ENCODE results near the gene LTBP2. TPM values are rescaled to one million over a fixed set of nuclear protein-coding genes. Genes with fewer than 3 reads are reported as not detected.

LTBP2 gene
- total and polyA plus RNA-seq, 8 donors = 2.9 to 36.2 (median 7.9) TPM

DNA sequence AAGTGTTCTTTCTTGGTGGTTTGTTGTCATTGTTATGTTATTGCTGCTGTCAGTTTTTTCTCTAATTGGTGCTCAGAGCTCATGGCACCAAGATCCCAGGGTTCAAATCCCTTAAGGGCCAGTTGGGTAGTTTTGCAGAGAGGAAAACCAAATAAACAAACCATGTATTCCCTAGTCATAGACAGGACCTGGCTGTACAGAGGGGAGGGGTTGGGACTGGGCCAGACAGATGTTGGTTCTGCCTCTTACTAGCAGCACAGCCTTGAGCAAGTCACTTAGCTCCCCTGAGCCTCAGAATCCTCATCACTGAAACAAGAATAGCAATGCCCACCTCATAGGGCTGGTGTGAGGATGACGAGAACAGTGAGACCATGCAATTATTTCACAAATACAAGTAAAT lies 53.4 kb downstream of the LTBP2 start:
- no peak for TF ChIP-seq POLR2AphosphoS5 (IDR thresholded peaks at IDR 0.05)
- TF ChIP-seq CTCF (IDR thresholded peaks at IDR 0.05) = no peak
- TF ChIP-seq POLR2A (IDR thresholded peaks at IDR 0.05) = no peak
- no peaks in the 10 kb centered on the region for H3K36me3 ChIP-seq
- H3K27ac ChIP-seq = no peak overlapping the region
- WGBS, 5 donors = 85 to 100% (median 88%) methylated on average over 1 of the region's 1 CpG
- intact Hi-C loops (cut with DNase I; ENCODE audit: low total_unique reads) = no loop called here
- H3K4me3 ChIP-seq = no peak overlapping the region
- no peaks in the 10 kb centered on the region for H3K27me3 ChIP-seq
- H3K4me1 ChIP-seq = peaks cover 0 to 25% (median 12%) of the 10 kb centered on the region in 4 donors
- H3K9me3 ChIP-seq = no peaks in the 10 kb centered on the region
- DNase-seq = no peak

DNA sequence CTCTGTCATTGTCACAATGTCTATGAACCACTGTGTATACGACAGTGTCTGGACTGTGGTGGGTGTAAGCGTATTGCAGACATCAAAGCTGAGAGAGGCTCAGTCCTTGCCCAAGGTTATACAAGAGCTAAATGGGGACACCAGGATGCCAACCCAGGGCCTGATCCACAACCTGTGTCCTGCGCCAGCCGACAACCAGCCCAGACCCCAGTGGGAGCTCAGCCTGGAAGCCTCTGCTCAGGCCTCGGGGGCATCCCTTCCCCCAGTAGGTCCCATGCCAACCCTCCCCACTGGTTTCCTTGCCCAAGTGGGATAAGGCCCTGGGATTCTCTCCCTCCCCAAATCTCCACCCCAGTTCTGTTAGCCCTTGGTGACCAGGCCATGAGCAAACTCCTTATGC lies 54.3 kb downstream of the LTBP2 start:
- DNase-seq = no peak
- Histone ChIP-seq H3K9me3 (no peaks in the 10 kb centered on the region), H3K36me3 (no peaks in the 10 kb centered on the region), H3K4me3 (no peak overlapping the region), H3K4me1 (peaks cover 0 to 24% (median 6%) of the 10 kb centered on the region in 4 donors), H3K27me3 (no peaks in the 10 kb centered on the region), H3K27ac (no peak overlapping the region)
- intact Hi-C loops (cut with DNase I; ENCODE audit: low total_unique reads) = no loop called here
- WGBS, 5 donors = 67 to 90% (median 77%) methylated on average over 3 to 5 of the region's 5 CpGs
- TF ChIP-seq CTCF (IDR thresholded peaks at IDR 0.05) (no peak), POLR2A (IDR thresholded peaks at IDR 0.05) (no peak), EP300 (IDR thresholded peaks at IDR 0.05) (no peak), POLR2AphosphoS5 (IDR thresholded peaks at IDR 0.05) (no peak)

DNA sequence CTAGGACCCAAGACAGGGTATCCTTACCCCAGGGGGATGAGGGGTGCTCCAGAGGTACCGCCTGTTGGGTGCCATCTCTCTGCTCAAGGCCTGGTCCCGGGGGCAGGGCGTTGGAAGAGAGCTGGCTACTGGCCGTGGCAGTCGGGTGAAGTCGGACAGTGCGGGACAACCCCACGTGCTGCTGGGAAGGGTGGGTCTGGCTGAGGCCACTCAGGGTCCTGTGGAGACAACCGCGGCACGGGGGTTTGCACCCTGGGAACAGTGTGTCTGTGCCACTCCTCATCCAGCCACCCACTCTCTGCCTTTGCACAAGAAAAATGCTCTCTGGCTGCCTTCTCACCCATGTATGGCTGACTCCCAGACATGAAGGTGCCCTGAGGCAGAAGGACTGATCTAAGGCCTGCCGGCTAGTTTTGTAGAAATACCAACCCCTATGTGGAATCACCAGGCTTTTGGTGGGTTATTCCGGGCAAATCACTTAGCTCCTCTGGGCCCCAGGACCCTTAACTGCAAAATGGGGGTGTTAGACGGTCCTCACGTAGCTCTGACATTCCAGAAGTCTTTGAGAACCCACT lies 56.5 kb downstream of the LTBP2 start:
- no peaks in the 10 kb centered on the region for H3K36me3 ChIP-seq
- 92 to 95% (median 94%) methylated on average over 15 of the region's 15 CpGs for WGBS, 5 donors
- no peak overlapping the region for H3K4me3 ChIP-seq
- TF ChIP-seq EP300 (IDR thresholded peaks at IDR 0.05) = no peak
- no peak for TF ChIP-seq POLR2A (IDR thresholded peaks at IDR 0.05)
- no peaks in the 10 kb centered on the region for H3K27me3 ChIP-seq
- no peak overlapping the region for H3K27ac ChIP-seq
- no peaks in the 10 kb centered on the region for H3K9me3 ChIP-seq
- H3K4me1 ChIP-seq = peaks cover 0 to 20% (median 10%) of the 10 kb centered on the region in 4 donors
- no peak for DNase-seq
- intact Hi-C loops (cut with DNase I; ENCODE audit: low total_unique reads) = no loop called here

- no peaks in the 10 kb centered on the region for H3K9me3 ChIP-seq
- intact Hi-C loops (cut with DNase I; ENCODE audit: low total_unique reads) = no loop called here
Observed at GRCh38 chr14:74554742-74555362, 57.2 kb downstream of the LTBP2 start.

DNA sequence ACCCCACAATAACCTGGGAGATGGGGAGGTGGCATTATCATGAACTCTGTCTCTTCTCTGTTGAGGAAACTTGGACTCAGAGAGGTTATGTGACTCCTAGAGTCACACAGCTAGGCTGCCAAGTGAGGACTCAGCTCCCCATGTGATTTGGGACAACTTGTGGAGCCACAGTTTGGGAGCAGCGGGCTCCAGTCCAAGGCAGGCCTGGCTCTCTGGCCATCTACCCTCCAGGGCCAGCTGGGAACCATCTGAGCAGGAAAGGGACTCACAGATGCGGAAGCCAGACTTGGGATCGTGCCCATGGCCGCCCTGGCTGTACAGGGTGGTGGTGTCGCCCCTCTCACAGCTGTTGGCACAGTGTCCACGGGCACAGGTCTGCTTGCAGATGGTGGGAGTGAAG lies 59.4 kb downstream of the LTBP2 start:
- Histone ChIP-seq H3K9me3 (no peaks in the 10 kb centered on the region), H3K27me3 (no peaks in the 10 kb centered on the region), H3K36me3 (no peaks in the 10 kb centered on the region), H3K27ac (peak overlapping the region in 3 of 5 donors; percentile 25 to 50 (median 41)), H3K4me1 (peaks cover 0 to 17% (median 8%) of the 10 kb centered on the region in 4 donors), H3K4me3 (no peak overlapping the region)
- 58 to 75% (median 66%) methylated on average over 5 to 6 of the region's 6 CpGs for WGBS, 5 donors
- intact Hi-C loops (cut with DNase I; ENCODE audit: low total_unique reads) = no loop called here
- TF ChIP-seq POLR2AphosphoS5 (IDR thresholded peaks at IDR 0.05) = peak in 2 of 3 donors; percentile 20 to 33
- TF ChIP-seq POLR2A (IDR thresholded peaks at IDR 0.05) = no peak
- peak; percentile 45 to 67 for DNase-seq

More at GRCh38 chr14:74554742-74555362, 57.2 kb downstream of the LTBP2 start:
- 73 to 81% (median 75%) methylated on average over 8 of the region's 8 CpGs for WGBS, 5 donors
- DNase-seq = no peak
- Histone ChIP-seq H3K36me3 (no peaks in the 10 kb centered on the region), H3K4me1 (peaks cover 0 to 20% (median 10%) of the 10 kb centered on the region in 4 donors), H3K27me3 (no peaks in the 10 kb centered on the region), H3K27ac (no peak overlapping the region), H3K4me3 (no peak overlapping the region)
- TF ChIP-seq POLR2AphosphoS5 (IDR thresholded peaks at IDR 0.05) = no peak

All from stomach (tissue), 9 donors.